IMR-90 (cell line): Measurements from ENCODE around the gene FMN1. TPM values are rescaled to one million over a fixed set of nuclear protein-coding genes. Genes with fewer than 3 reads are reported as not detected.

ENCODE experiments used
- ATAC-seq: fragments of 200-7000 bp; cut with Tn5 transposase; 2 replicates; pipeline ENCODE4 v1.9.1; 2020; ENCODE audit warnings: low read depth, mild to moderate bottlenecking, moderate library complexity
- BruUV-seq: library from RNA; stranded (reverse); fragments of 400-500 nt; replicated peaks from 2 replicates; lab custom pipeline; 2021; lab: Mats Ljungman, UMichigan
- CTCF ChIA-PET: fragments of 300-600 bp; formaldehyde crosslinking; extraction: SDS; loops from one replicate; lab custom pipeline; 2021; ENCODE audit warnings: antibody characterized with exemption; lab: Yijun Ruan, JAX
- POLR2A ChIA-PET: fragments of 300-600 bp; sonication (Branson Sonifier 250); formaldehyde crosslinking; loops from one replicate; lab custom pipeline; 2022; ENCODE audit warnings: antibody characterized with exemption; ENCODE audit not compliant: unreplicated experiment; lab: Charles Lee
- DNase-seq: peaks from one replicate; pipeline ENCODE4 v3.0.0; 2013
- H2AFZ ChIP-seq: replicated peaks from 2 replicates; pipeline ENCODE3; 2013; ENCODE audit warnings: low read length, mild to moderate bottlenecking; ENCODE audit not compliant: poor library complexity
- H2AK5ac ChIP-seq: 2 replicates; pipeline ENCODE4 v1.6.1; 2013; ENCODE audit warnings: low read depth, low read length, inconsistent platforms
- H2AK9ac ChIP-seq: replicated peaks from 2 replicates; pipeline ENCODE3; 2013; ENCODE audit warnings: mild to moderate bottlenecking, low read depth, low read length, moderate library complexity; ENCODE audit not compliant: poor library complexity
- H2BK120ac ChIP-seq: 2 replicates; pipeline ENCODE4 v1.6.1; 2013; ENCODE audit warnings: low read depth, low read length, inconsistent platforms
- H2BK15ac ChIP-seq: 3 replicates; pipeline ENCODE4 v1.6.1; 2013; ENCODE audit warnings: low read depth, low read length, inconsistent platforms
- H2BK20ac ChIP-seq: 2 replicates; pipeline ENCODE4 v1.6.1; 2013; ENCODE audit warnings: low read depth, mild to moderate bottlenecking, inconsistent platforms, low read length, moderate library complexity
- H2BK5ac ChIP-seq: 2 replicates; pipeline ENCODE4 v1.6.1; 2013; ENCODE audit warnings: mild to moderate bottlenecking, low read depth, low read length, inconsistent platforms; ENCODE audit not compliant: poor library complexity, severe bottlenecking
- H3K14ac ChIP-seq: replicated peaks from 2 replicates; pipeline ENCODE4 v1.6.1; 2013; ENCODE audit warnings: low read depth, low read length, inconsistent platforms
- H3K18ac ChIP-seq: 2 replicates; pipeline ENCODE4 v1.6.1; 2013; ENCODE audit warnings: low read depth, low read length, control low read depth
- H3K23ac ChIP-seq: 2 replicates; pipeline ENCODE4 v1.6.1; 2013; ENCODE audit warnings: low read depth, low read length, inconsistent platforms
- H3K27ac ChIP-seq: 2 replicates; pipeline ENCODE4 v1.5.1; 2013; ENCODE audit warnings: mild to moderate bottlenecking, control low read depth, low read length; ENCODE audit not compliant: insufficient read depth
- H3K27me3 ChIP-seq: 2 replicates; pipeline ENCODE4 v1.6.1; 2013; ENCODE audit warnings: low read length; ENCODE audit not compliant: control insufficient read depth, insufficient read depth
- H3K36me3 ChIP-seq: 2 replicates; pipeline ENCODE4 v1.6.1; 2013; ENCODE audit warnings: low read length, mixed read lengths; ENCODE audit not compliant: control insufficient read depth, insufficient read depth
- H3K4ac ChIP-seq: 2 replicates; pipeline ENCODE4 v1.6.1; 2013; ENCODE audit warnings: low read depth, low read length, inconsistent platforms
- H3K4me1 ChIP-seq: 2 replicates; pipeline ENCODE4 v1.6.1; 2013; ENCODE audit warnings: low read length, mixed read lengths; ENCODE audit not compliant: control insufficient read depth, insufficient read depth
- H3K4me2 ChIP-seq: 2 replicates; pipeline ENCODE4 v1.6.1; 2013; ENCODE audit warnings: low read depth, mild to moderate bottlenecking, control low read depth, low read length, moderate library complexity
- H3K4me3 ChIP-seq: 2 replicates; pipeline ENCODE4 v1.5.1; 2013; ENCODE audit warnings: low read depth, mild to moderate bottlenecking, control low read depth, low read length, moderate library complexity; ENCODE audit not compliant: insufficient read depth
- H3K56ac ChIP-seq: 2 replicates; pipeline ENCODE4 v1.6.1; 2013; ENCODE audit warnings: low read length, inconsistent platforms; ENCODE audit not compliant: insufficient read depth; ENCODE audit errors: extremely low read depth
- H3K79me1 ChIP-seq, 2 experiments: 2 replicates each; pipeline ENCODE4 v1.6.1; 2013; ENCODE audit warnings: low read length in 2 of 2, inconsistent platforms in 1 of 2, low read depth in 1 of 2
- H3K9ac ChIP-seq: 2 replicates; pipeline ENCODE4 v1.6.1; 2013; ENCODE audit warnings: low read depth, low read length, control low read depth
- H3K9me1 ChIP-seq: 2 replicates; pipeline ENCODE4 v1.6.1; 2013; ENCODE audit warnings: low read length, inconsistent platforms; ENCODE audit not compliant: insufficient read depth
- H3K9me3 ChIP-seq: 2 replicates; pipeline ENCODE4 v1.6.1; 2013; ENCODE audit warnings: low read length; ENCODE audit not compliant: control insufficient read depth, insufficient read depth
- H4K20me1 ChIP-seq: 2 replicates; pipeline ENCODE4 v1.6.1; 2013; ENCODE audit warnings: low read length, inconsistent platforms; ENCODE audit not compliant: insufficient read depth
- H4K5ac ChIP-seq: 2 replicates; pipeline ENCODE4 v1.6.1; 2013; ENCODE audit warnings: mild to moderate bottlenecking, low read depth, low read length, control low read depth
- H4K8ac ChIP-seq, 2 experiments: 2 replicates each; pipeline ENCODE4 v1.6.1; 2013; ENCODE audit warnings: low read depth in 2 of 2, low read length in 2 of 2, control low read depth in 1 of 2, inconsistent platforms in 1 of 2
- H4K91ac ChIP-seq: 2 replicates; pipeline ENCODE4 v1.6.1; 2013; ENCODE audit warnings: low read depth, low read length, inconsistent platforms; ENCODE audit not compliant: insufficient read depth
- BHLHE40 ChIP-seq: fragments of 150-350 bp; IDR thresholded peaks from 2 replicates; pipeline ENCODE4 v1.6.1; 2016; ENCODE audit warnings: mild to moderate bottlenecking, low read depth, low read length
- CEBPB ChIP-seq: IDR thresholded peaks from 2 replicates; pipeline ENCODE4 v1.6.1; 2012; ENCODE audit warnings: low read depth, low read length, improper control_type of control experiment
- CHD1 ChIP-seq: IDR thresholded peaks from 2 replicates; pipeline ENCODE4 v1.6.1; 2012; ENCODE audit warnings: low read depth, low read length, improper control_type of control experiment
- FOS ChIP-seq: fragments of 150-350 bp; IDR thresholded peaks from 2 replicates; pipeline ENCODE4 v1.6.1; 2016; ENCODE audit warnings: low read depth, low read length
- MAFK ChIP-seq: IDR thresholded peaks from 2 replicates; pipeline ENCODE4 v1.6.1; 2012; ENCODE audit warnings: low read depth, low read length, improper control_type of control experiment
- MAZ ChIP-seq: IDR thresholded peaks from 2 replicates; pipeline ENCODE4 v1.6.1; 2012; ENCODE audit warnings: low read depth, mild to moderate bottlenecking, low read length, improper control_type of control experiment, moderate library complexity, borderline replicate concordance
- MXI1 ChIP-seq: IDR thresholded peaks from 2 replicates; pipeline ENCODE4 v1.6.1; 2012; ENCODE audit warnings: low read depth, mild to moderate bottlenecking, low read length, moderate library complexity, borderline replicate concordance
- NFE2L2 ChIP-seq: fragments of 150-350 bp; IDR thresholded peaks from 2 replicates; pipeline ENCODE4 v1.6.1; 2016; ENCODE audit warnings: low read depth, mild to moderate bottlenecking, low read length
- POLR2A ChIP-seq: IDR thresholded peaks from 2 replicates; pipeline ENCODE4 v1.6.1; 2012; ENCODE audit warnings: mild to moderate bottlenecking, low read depth, low read length
- RAD21 ChIP-seq: IDR thresholded peaks from 2 replicates; pipeline ENCODE4 v1.6.1; 2012; ENCODE audit warnings: low read length, improper control_type of control experiment
- RCOR1 ChIP-seq: IDR thresholded peaks from 2 replicates; pipeline ENCODE4 v1.6.1; 2012; ENCODE audit warnings: mild to moderate bottlenecking, low read length, improper control_type of control experiment; ENCODE audit not compliant: insufficient replicate concordance
- RFX5 ChIP-seq: IDR thresholded peaks from 2 replicates; pipeline ENCODE4 v1.8.0; 2012; ENCODE audit warnings: low read depth, mild to moderate bottlenecking, low read length, moderate library complexity
- SMC3 ChIP-seq: fragments of 150-350 bp; IDR thresholded peaks from 2 replicates; pipeline ENCODE4 v1.6.1; 2016; ENCODE audit warnings: low read depth, mild to moderate bottlenecking, antibody characterized with exemption, low read length, moderate library complexity
- USF2 ChIP-seq: fragments of 150-350 bp; IDR thresholded peaks from 2 replicates; pipeline ENCODE4 v1.6.1; 2017; ENCODE audit warnings: mild to moderate bottlenecking, antibody characterized with exemption, low read length, low read depth
- WGBS, 2 experiments: methylation state at CpG; one replicate each; pipeline versions ENCODE4 v1.1.5 to v1.1.7; 2013; ENCODE audit warnings: missing lambda C conversion rate in 2 of 2; ENCODE audit not compliant: insufficient read length in 1 of 2; ENCODE audit errors: extremely low coverage in 2 of 2; 5-methylcytosine and 5-hydroxymethylcytosine counted together
- dilution Hi-C: fragments of 300-500 bp; cut with HindIII; formaldehyde crosslinking; loops from one replicate; pipeline ENCODE4 v1.14.3; 2018; ENCODE audit warnings: low sequenced_read_pairs; ENCODE audit not compliant: unreplicated experiment
- in situ Hi-C: fragments of 300-500 bp; cut with MboI; formaldehyde crosslinking; loops from 3 replicates; pipeline ENCODE4 v1.14.3; 2019; ENCODE audit warnings: low sequenced_read_pairs, inconsistent platforms, mixed read lengths
- intact Hi-C: fragments of 100-400 bp; cut with micrococcal nuclease; formaldehyde crosslinking; loops from 2 replicates; pipeline ENCODE4 v1.10.0; 2022
- polyA plus RNA-seq, 3 experiments: library from polyadenylated mRNA; depleted of rRNA; stranded (reverse); fragments of >200 nt; gene quantifications; 2 replicates each; pipeline ENCODE4 v1.2.3, GENCODE V29; 2012; ENCODE audit warnings: low replicate concordance in 1 of 3
- total RNA-seq: library from RNA; depleted of rRNA; stranded (reverse); fragments of >200 nt; gene quantifications from 2 replicates; pipeline ENCODE4 v1.2.3, GENCODE V29; 2012
- TF ChIP-seq, protein P1 (sequence below): fragments of 150-350 bp; IDR thresholded peaks from 2 replicates; pipeline ENCODE4 v1.6.1; 2016; ENCODE audit warnings: low read depth, mild to moderate bottlenecking, low read length, moderate library complexity, borderline replicate concordance
- TF ChIP-seq, protein P2 (sequence below): conservative IDR thresholded peaks from 2 replicates; pipeline ENCODE4 v1.5.1; 2012; ENCODE audit warnings: mild to moderate bottlenecking, low read depth, low read length, improper control_type of control experiment

The FMN1 gene
- total and polyA plus RNA-seq, 2 of the 4 experiments (the other 2 are of a cell fraction) = 7.3 to 17.6 TPM

GRCh38 chr15:33197636-33198035 lies 3.1 kb upstream of the FMN1 start:
- no peak overlapping the region for H3K4ac ChIP-seq
- no peak overlapping the region for H3K4me2 ChIP-seq
- no peak overlapping the region for H3K23ac ChIP-seq
- no peak overlapping the region for H2AK5ac ChIP-seq
- H3K9me1 ChIP-seq = 0 out of 2 replicates have a peak, but pooled peaks cover 3% of the 10 kb centered on the region
- no peaks in the 10 kb centered on the region for H3K79me1 ChIP-seq
- H3K18ac ChIP-seq = no peak overlapping the region
- DNase-seq (no peak), ATAC-seq (no peak)
- in situ Hi-C loops (no loop called here), intact Hi-C loops (no loop called here), dilution Hi-C loops (no loop called here)
- H3K27me3 ChIP-seq = peaks cover 39% of the 10 kb centered on the region
- H4K5ac ChIP-seq = no peak overlapping the region
- no TSS peak for BruUV-seq
- H2BK5ac ChIP-seq = no peak overlapping the region
- no peaks in the 10 kb centered on the region for H3K9me3 ChIP-seq
- POLR2A ChIA-PET = no interaction called here
- H2BK15ac ChIP-seq = no peak overlapping the region
- H4K91ac ChIP-seq = no peak overlapping the region
- TF ChIP-seq BHLHE40 (no peak), FOS (no peak), SMC3 (no peak), CHD1 (no peak), MAFK (no peak), MXI1 (no peak), NFE2L2 (no peak), RCOR1 (no peak), MAZ (no peak), RAD21 (no peak), POLR2A (no peak), CEBPB (no peak), USF2 (no peak), RFX5 (no peak)
- TF ChIP-seq, protein P1, sequence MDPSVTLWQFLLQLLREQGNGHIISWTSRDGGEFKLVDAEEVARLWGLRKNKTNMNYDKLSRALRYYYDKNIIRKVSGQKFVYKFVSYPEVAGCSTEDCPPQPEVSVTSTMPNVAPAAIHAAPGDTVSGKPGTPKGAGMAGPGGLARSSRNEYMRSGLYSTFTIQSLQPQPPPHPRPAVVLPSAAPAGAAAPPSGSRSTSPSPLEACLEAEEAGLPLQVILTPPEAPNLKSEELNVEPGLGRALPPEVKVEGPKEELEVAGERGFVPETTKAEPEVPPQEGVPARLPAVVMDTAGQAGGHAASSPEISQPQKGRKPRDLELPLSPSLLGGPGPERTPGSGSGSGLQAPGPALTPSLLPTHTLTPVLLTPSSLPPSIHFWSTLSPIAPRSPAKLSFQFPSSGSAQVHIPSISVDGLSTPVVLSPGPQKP = no peak
- TF ChIP-seq, protein P2, sequence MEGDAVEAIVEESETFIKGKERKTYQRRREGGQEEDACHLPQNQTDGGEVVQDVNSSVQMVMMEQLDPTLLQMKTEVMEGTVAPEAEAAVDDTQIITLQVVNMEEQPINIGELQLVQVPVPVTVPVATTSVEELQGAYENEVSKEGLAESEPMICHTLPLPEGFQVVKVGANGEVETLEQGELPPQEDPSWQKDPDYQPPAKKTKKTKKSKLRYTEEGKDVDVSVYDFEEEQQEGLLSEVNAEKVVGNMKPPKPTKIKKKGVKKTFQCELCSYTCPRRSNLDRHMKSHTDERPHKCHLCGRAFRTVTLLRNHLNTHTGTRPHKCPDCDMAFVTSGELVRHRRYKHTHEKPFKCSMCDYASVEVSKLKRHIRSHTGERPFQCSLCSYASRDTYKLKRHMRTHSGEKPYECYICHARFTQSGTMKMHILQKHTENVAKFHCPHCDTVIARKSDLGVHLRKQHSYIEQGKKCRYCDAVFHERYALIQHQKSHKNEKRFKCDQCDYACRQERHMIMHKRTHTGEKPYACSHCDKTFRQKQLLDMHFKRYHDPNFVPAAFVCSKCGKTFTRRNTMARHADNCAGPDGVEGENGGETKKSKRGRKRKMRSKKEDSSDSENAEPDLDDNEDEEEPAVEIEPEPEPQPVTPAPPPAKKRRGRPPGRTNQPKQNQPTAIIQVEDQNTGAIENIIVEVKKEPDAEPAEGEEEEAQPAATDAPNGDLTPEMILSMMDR = no peak
- H3K14ac ChIP-seq = no peak overlapping the region
- no peak overlapping the region for H2AFZ ChIP-seq
- H2AK9ac ChIP-seq = no peak overlapping the region
- peaks cover 2% of the 10 kb centered on the region; the same call in 1 of the 2 replicates for H3K4me1 ChIP-seq
- H4K20me1 ChIP-seq = no peaks in the 10 kb centered on the region
- no peak overlapping the region for H2BK20ac ChIP-seq
- H3K27ac ChIP-seq = no peak overlapping the region
- no peaks in the 10 kb centered on the region for H3K36me3 ChIP-seq
- H4K8ac ChIP-seq = no peak overlapping the region
- H3K4me3 ChIP-seq = no peak overlapping the region
- H2BK120ac ChIP-seq = no peak overlapping the region
- WGBS, 2 experiments = no CpG with 5 or more reads among the region's 5 CpGs
- H3K56ac ChIP-seq = no peak overlapping the region
- no peak overlapping the region for H3K9ac ChIP-seq
- CTCF ChIA-PET = no interaction called here
